Endothelial cell of umbilical vein (primary cell): ENCODE results near the gene ST6GAL1. TPM values are rescaled to one million over a fixed set of nuclear protein-coding genes. Genes with fewer than 3 reads are reported as not detected.

ENCODE experiments used
- BruUV-seq: library from RNA; stranded (reverse); fragments of 400-500 nt; replicated peaks from 2 replicates; lab custom pipeline; 2021; lab: Mats Ljungman, UMichigan
- CTCF ChIA-PET: fragments of 300-600, 350-600 bp; sonication (Branson Sonifier 250); formaldehyde crosslinking; loops from one replicate; lab custom pipeline; 2021; ENCODE audit warnings: antibody characterized with exemption, inconsistent platforms; lab: Charles Lee
- POLR2A ChIA-PET: fragments of 300-600, 350-600 bp; sonication (Branson Sonifier 250); formaldehyde crosslinking; loops from one replicate; lab custom pipeline; 2021; ENCODE audit warnings: antibody characterized with exemption, inconsistent platforms; lab: Charles Lee
- DNase-seq: peaks from one replicate; pipeline ENCODE4 v3.0.0-alpha.2; 2011; ENCODE audit warnings: low read depth, low spot score
- FAIRE-seq: peaks from 2 replicates; lab custom pipeline; 2011; peaks lifted over from hg19 to GRCh38; lab: Jason Lieb, UNC
- H2AFZ ChIP-seq: 2 replicates; pipeline ENCODE4 v1.6.0; 2012; ENCODE audit warnings: low read depth, low read length, control low read depth, inconsistent platforms
- H3K27ac ChIP-seq: 2 replicates; pipeline ENCODE4 v1.5.1; 2011; ENCODE audit warnings: low read depth, mild to moderate bottlenecking, control low read depth, low read length, moderate library complexity; ENCODE audit not compliant: insufficient read depth
- H3K27me3 ChIP-seq, 2 experiments: 2 replicates each; pipeline versions ENCODE4 v1.6.0 to v1.6.1; 2011; ENCODE audit warnings: low read length in 2 of 2, mixed read lengths in 1 of 2; ENCODE audit not compliant: control insufficient read depth in 2 of 2, insufficient read depth in 2 of 2
- H3K36me3 ChIP-seq, 2 experiments: 2 replicates in 1 of 2; 3 replicates in 1 of 2; pipeline ENCODE4 v1.5.1; 2011; ENCODE audit warnings: low read length in 2 of 2, mild to moderate bottlenecking in 1 of 2, moderate library complexity in 1 of 2; ENCODE audit not compliant: control insufficient read depth in 2 of 2, insufficient read depth in 2 of 2; ENCODE audit errors: extremely low read depth in 1 of 2
- H3K4me1 ChIP-seq: 3 replicates; pipeline ENCODE4 v1.5.1; 2011; ENCODE audit warnings: mild to moderate bottlenecking, low read length; ENCODE audit not compliant: control insufficient read depth, insufficient read depth; ENCODE audit errors: extremely low read depth
- H3K4me2 ChIP-seq: 2 replicates; pipeline ENCODE4 v1.6.1; 2011; ENCODE audit warnings: low read length, control low read depth, mixed read lengths; ENCODE audit not compliant: insufficient read depth
- H3K4me3 ChIP-seq, 3 experiments: fragments of 200-600 bp in 1 of 3; sonication (generic), shearing (Covaris generic) in 1 of 3; replicated peaks in 1 of 3; 2 replicates each; pipeline ENCODE4 v1.5.1; 2011 to 2016; ENCODE audit warnings: control low read depth in 3 of 3, low read length in 3 of 3, mild to moderate bottlenecking in 2 of 3, inconsistent platforms in 1 of 3, low read depth in 1 of 3, moderate library complexity in 1 of 3; ENCODE audit not compliant: insufficient read depth in 1 of 3
- H3K79me2 ChIP-seq: 2 replicates; pipeline ENCODE4 v1.6.0; 2012; ENCODE audit warnings: low read length, inconsistent platforms; ENCODE audit not compliant: control insufficient read depth, insufficient read depth
- H3K9ac ChIP-seq: replicated peaks from 2 replicates; pipeline ENCODE3; 2011; ENCODE audit warnings: low read length, control low read depth; ENCODE audit not compliant: insufficient read depth; ENCODE audit errors: extremely low read depth
- H3K9me1 ChIP-seq: replicated peaks from 3 replicates; pipeline ENCODE4 v1.6.0; 2011; ENCODE audit warnings: mild to moderate bottlenecking, low read length; ENCODE audit not compliant: control insufficient read depth, insufficient read depth; ENCODE audit errors: extremely low read depth
- H3K9me3 ChIP-seq: replicated peaks from 2 replicates; pipeline ENCODE4 v1.5.1; 2012; ENCODE audit warnings: low read length, inconsistent platforms; ENCODE audit not compliant: control insufficient read depth, insufficient read depth
- H4K20me1 ChIP-seq: replicated peaks from 2 replicates; pipeline ENCODE3; 2011; ENCODE audit warnings: mild to moderate bottlenecking, low read length; ENCODE audit not compliant: control insufficient read depth, insufficient read depth; ENCODE audit errors: extremely low read depth
- CTCF ChIP-seq, 2 donors: IDR thresholded peaks; 1 replicate in 1 of 2; 2 replicates in 1 of 2; pipeline ENCODE4 v1.5.1; 2011; ENCODE audit warnings: low read length in 2 of 2, mild to moderate bottlenecking in 2 of 2, moderate library complexity in 2 of 2, control low read depth in 1 of 2, inconsistent platforms in 1 of 2, low read depth in 1 of 2; ENCODE audit not compliant: insufficient read depth in 1 of 2; ENCODE audit errors: extremely low read depth in 1 of 2
- EZH2 ChIP-seq: IDR thresholded peaks from 2 replicates; pipeline ENCODE4 v1.6.1; 2012; ENCODE audit warnings: borderline replicate concordance, low read depth, mild to moderate bottlenecking, moderate library complexity, low read length, inconsistent platforms; ENCODE audit not compliant: severe bottlenecking
- FOS ChIP-seq: IDR thresholded peaks from 2 replicates; pipeline ENCODE4 v1.6.1; 2011; ENCODE audit warnings: mild to moderate bottlenecking, low read length, moderate library complexity, borderline replicate concordance; ENCODE audit not compliant: insufficient read depth
- GATA2 ChIP-seq: IDR thresholded peaks from 2 replicates; pipeline ENCODE4 v1.7.0; 2011; ENCODE audit warnings: low read depth, mild to moderate bottlenecking, moderate library complexity, mixed read lengths, low read length; ENCODE audit not compliant: insufficient read length, insufficient read depth
- JUN ChIP-seq: IDR thresholded peaks from 2 replicates; pipeline ENCODE4 v1.6.1; 2011; ENCODE audit warnings: borderline replicate concordance, low read depth; ENCODE audit not compliant: insufficient read length, insufficient read depth
- MAX ChIP-seq: IDR thresholded peaks from 2 replicates; pipeline ENCODE4 v1.6.1; 2011; ENCODE audit not compliant: insufficient read depth, insufficient read length
- MYC ChIP-seq: IDR thresholded peaks from one replicate; pipeline ENCODE4 v1.6.1; 2011; ENCODE audit warnings: mild to moderate bottlenecking, low read depth, low read length
- POLR2A ChIP-seq: IDR thresholded peaks from 2 replicates; pipeline ENCODE4 v1.6.1; 2012; ENCODE audit warnings: low read depth, mild to moderate bottlenecking, control low read depth, low read length
- POLR2AphosphoS5 ChIP-seq: IDR thresholded peaks from 2 replicates; pipeline ENCODE4 v1.6.1; 2012; ENCODE audit warnings: low read depth, mild to moderate bottlenecking, control low read depth, low read length, moderate library complexity; ENCODE audit not compliant: insufficient read depth
- dilution Hi-C: fragments of 300-500 bp; cut with MboI; formaldehyde crosslinking; loops from one replicate; pipeline ENCODE4 v1.15.0; 2019; ENCODE audit warnings: low sequenced_read_pairs; ENCODE audit not compliant: extremely low pct_ligation_motif_present
- intact Hi-C: fragments of 100-400 bp; cut with micrococcal nuclease; formaldehyde crosslinking; loops from one replicate; pipeline ENCODE4 v1.10.0; 2022
- polyA plus RNA-seq, 4 experiments: library from polyadenylated mRNA; depleted of rRNA in 3 of 4; stranded (reverse) in 3 of 4; unstranded in 1 of 4; fragments of >200 nt; gene quantifications; 2 replicates each; pipeline versions ENCODE4 v1.2.1 to v1.2.3, GENCODE V29; 2011 to 2012; ENCODE audit warnings: missing spikeins in 1 of 4
- total RNA-seq: library from RNA; stranded (reverse); gene quantifications from 2 replicates; pipeline ENCODE4 v1.2.3, GENCODE V29; 2021

The ST6GAL1 gene
- total and polyA plus RNA-seq, 2 donors (not counting 3 experiments of a cell fraction or from before 2014, with no cell fraction given) = 63.9 to 101 TPM

- TF ChIP-seq MYC (no peak), CTCF (IDR thresholded peaks at IDR 0.05; ENCODE audit: extremely low read depth in 1 of 2, insufficient read depth in 1 of 2, low read depth in 1 of 2, low read length in 2 of 2) (no peak), GATA2 (no peak), FOS (no peak), JUN (no peak), POLR2AphosphoS5 (no peak), MAX (no peak), EZH2 (no peak), POLR2A (no peak)
- CTCF ChIA-PET = interaction anchor here (0.6 to 1.1 kb wide), 2 partner anchors 20 to 143 kb away, joined by 3 to 5 read pairs; partner anchors contain the start of gene RPL39L
- no peak overlapping the region for H3K4me2 ChIP-seq
- no peaks in the 10 kb centered on the region for H3K27me3 ChIP-seq
- intact Hi-C loops (no loop called here), dilution Hi-C loops (no loop called here)
- POLR2A ChIA-PET = no interaction called here
- peaks cover 5% of the 10 kb centered on the region for H3K4me1 ChIP-seq
- H4K20me1 ChIP-seq = no peaks in the 10 kb centered on the region
- no peak overlapping the region for H3K9ac ChIP-seq
- H2AFZ ChIP-seq = no peak overlapping the region
- H3K79me2 ChIP-seq = no peaks in the 10 kb centered on the region
- H3K27ac ChIP-seq = no peak overlapping the region
- H3K4me3 ChIP-seq = no peak overlapping the region
- H3K9me3 ChIP-seq = no peaks in the 10 kb centered on the region
- no TSS peak for BruUV-seq
- H3K9me1 ChIP-seq = no peaks in the 10 kb centered on the region
- FAIRE-seq (no peak), DNase-seq (no peak)
- peaks cover 0 to 20% of the 10 kb centered on the region in 2 experiments for H3K36me3 ChIP-seq
These were observed 66.0 kb downstream of the ST6GAL1 start for GRCh38 chr3:186996356-186996755.
